Naive thymus-derived CD8-positive, alpha-beta T cell (primary cell): ENCODE data around the gene EGFL8. TPM values are rescaled to one million over a fixed set of nuclear protein-coding genes. Genes with fewer than 3 reads are reported as not detected.
"Not testable (repeated sequence)": the region's sequence is repeated elsewhere in the genome, so short reads cannot be mapped to it uniquely, and the experiment has no call there.

Experiments
- ATAC-seq, 2 donors: fragments of 150-1000 bp; cut with Tn5 transposase in 1 of 2; sonication (Bioruptor Pico), chemical (Tn5 transposase) in 1 of 2; 1 replicate in 1 of 2; 2 replicates in 1 of 2; pipeline ENCODE4 v1.10.0; 2021; ENCODE audit warnings: mild to moderate bottlenecking in 2 of 2, moderate library complexity in 2 of 2
- POLR2A ChIA-PET: fragments of 350-600 bp; sonication (Branson Sonifier 250); formaldehyde crosslinking; loops from one replicate; lab custom pipeline; 2021; ENCODE audit warnings: antibody characterized with exemption; lab: Charles Lee
- DNase-seq, 10 donors: peaks; one replicate each; pipeline versions ENCODE4 v3.0.0 to v3.0.0-alpha.2; 2020 to 2022
- H3K27ac Mint-ChIP-seq, 10 donors: one replicate each; pipeline ENCODE4 v1.8.0; 2020 to 2022; ENCODE audit warnings: mild to moderate bottlenecking in 10 of 10, mixed read lengths in 10 of 10, moderate library complexity in 4 of 10, inconsistent platforms in 1 of 10
- H3K27me3 Mint-ChIP-seq, 5 donors: one replicate each; pipeline ENCODE4 v1.8.0; 2021 to 2022; ENCODE audit warnings: mixed read lengths in 5 of 5
- H3K36me3 Mint-ChIP-seq, 3 donors: one replicate each; pipeline ENCODE4 v1.8.0; 2020 to 2022; ENCODE audit warnings: mixed read lengths in 3 of 3, mild to moderate bottlenecking in 2 of 3, inconsistent platforms in 1 of 3
- H3K4me1 Mint-ChIP-seq, 4 donors: one replicate each; pipeline ENCODE4 v1.8.0; 2021 to 2022; ENCODE audit warnings: mixed read lengths in 4 of 4
- H3K4me3 Mint-ChIP-seq, 10 donors: one replicate each; pipeline ENCODE4 v1.8.0; 2020 to 2022; ENCODE audit warnings: mild to moderate bottlenecking in 10 of 10, mixed read lengths in 10 of 10, moderate library complexity in 6 of 10, inconsistent platforms in 1 of 10
- H3K9me3 Mint-ChIP-seq, 9 donors: one replicate each; pipeline ENCODE4 v1.8.0; 2020 to 2022; ENCODE audit warnings: mixed read lengths in 9 of 9, mild to moderate bottlenecking in 3 of 9, inconsistent platforms in 1 of 9, moderate library complexity in 1 of 9
- polyA plus RNA-seq, 3 donors: library from polyadenylated mRNA; unstranded; fragments of 300-500 nt; fragmentation: Illumina TruSeq; gene quantifications; one replicate each; pipeline ENCODE4 v1.2.3, GENCODE V29; 2021
- total RNA-seq, 8 experiments: library from RNA in 2 of 8; stranded (reverse) in 2 of 8; gene quantifications; one replicate each; pipeline ENCODE4 v1.2.3 and lab custom pipeline; 2021 to 2026

The EGFL8 gene
- total and polyA plus RNA-seq, 5 experiments from 2014 or later: 0.61 to 30.1 (median 29.3) TPM; not detected in 2

DNA sequence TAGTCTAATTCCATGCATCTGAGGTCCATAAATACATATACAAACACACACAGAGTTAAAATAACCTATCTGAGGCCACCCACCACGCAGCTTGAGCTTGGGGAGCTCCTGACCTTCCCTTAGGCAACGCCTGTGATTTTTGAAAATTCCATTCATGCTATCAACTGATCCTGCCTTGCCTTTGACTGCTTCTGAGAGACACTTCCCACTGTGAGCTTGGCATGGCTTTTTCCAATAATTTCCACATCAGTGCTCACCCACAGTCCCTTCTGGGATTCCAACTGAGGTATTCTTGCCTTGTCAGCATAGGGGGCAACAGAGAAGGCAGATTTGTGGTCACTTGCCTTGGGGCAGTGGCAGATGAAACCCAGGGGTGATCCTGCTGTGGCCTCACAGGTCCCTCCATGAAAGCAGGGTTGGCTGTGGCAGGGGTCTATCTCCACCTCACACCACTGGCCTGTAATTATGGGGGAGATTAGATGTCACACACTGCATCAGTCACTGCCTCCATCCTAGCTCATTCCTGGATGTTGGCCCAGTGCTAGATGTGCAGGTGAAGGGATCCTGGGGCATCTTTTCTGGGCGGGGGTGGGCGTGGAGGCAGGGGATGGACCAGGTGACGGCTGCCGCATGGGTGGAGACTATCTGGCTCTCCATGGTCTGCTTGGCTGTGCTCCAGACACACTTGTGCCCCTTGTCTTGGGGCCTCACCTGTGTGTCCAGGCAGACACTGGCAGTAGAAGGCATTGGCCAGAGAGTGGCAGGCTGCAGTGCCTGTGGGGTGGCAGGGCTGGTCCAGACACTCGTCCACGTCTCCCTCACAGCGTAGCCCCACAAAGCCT, 39.3 kb downstream of the EGFL8 start:
- Mint-ChIP-seq H3K36me3 (no peaks in the 10 kb centered on the region), H3K4me1 (no peaks in the 10 kb centered on the region), H3K4me3 (no peak overlapping the region), H3K27ac (no peak overlapping the region), H3K27me3 (peaks cover 0 to 8% (median 0%) of the 10 kb centered on the region in 5 donors), H3K9me3 (no peaks in the 10 kb centered on the region)
- no peak for DNase-seq
- ATAC-seq: no peak
- POLR2A ChIA-PET: no interaction called here

DNA sequence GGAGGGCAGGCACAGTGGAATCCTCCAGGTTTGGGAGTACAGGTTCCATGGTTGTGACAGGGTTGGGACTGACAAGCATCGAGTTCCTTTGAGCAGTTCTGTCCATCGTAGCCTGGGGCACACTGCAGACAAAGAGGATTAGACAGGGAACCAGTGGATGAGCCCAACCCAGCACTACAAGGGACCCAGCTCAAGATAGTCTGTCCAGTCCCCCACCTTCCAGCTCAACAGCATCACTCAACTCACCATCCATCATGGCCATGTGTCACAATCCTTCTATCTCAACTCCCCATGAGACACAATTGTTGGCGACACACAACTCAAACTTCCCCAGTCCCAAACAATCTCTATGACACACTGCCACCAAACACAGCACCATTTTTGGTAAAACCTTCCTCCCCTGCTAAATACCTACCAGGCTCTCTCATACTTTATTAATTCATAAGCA, 39.9 kb downstream of the EGFL8 start:
- H3K4me1 Mint-ChIP-seq: no peaks in the 10 kb centered on the region
- ATAC-seq (no peak), DNase-seq (no peak)
- no peaks in the 10 kb centered on the region for H3K9me3 Mint-ChIP-seq
- no peak overlapping the region for H3K27ac Mint-ChIP-seq
- no peak overlapping the region for H3K4me3 Mint-ChIP-seq
- POLR2A ChIA-PET: interaction anchor here (1.1 kb wide), 1 partner anchor 11 kb away, joined by 4 read pairs; the partner anchor contains the start of gene GPSM3
- H3K27me3 Mint-ChIP-seq: peaks cover 0 to 8% (median 0%) of the 10 kb centered on the region in 5 donors
- H3K36me3 Mint-ChIP-seq: no peaks in the 10 kb centered on the region

DNA sequence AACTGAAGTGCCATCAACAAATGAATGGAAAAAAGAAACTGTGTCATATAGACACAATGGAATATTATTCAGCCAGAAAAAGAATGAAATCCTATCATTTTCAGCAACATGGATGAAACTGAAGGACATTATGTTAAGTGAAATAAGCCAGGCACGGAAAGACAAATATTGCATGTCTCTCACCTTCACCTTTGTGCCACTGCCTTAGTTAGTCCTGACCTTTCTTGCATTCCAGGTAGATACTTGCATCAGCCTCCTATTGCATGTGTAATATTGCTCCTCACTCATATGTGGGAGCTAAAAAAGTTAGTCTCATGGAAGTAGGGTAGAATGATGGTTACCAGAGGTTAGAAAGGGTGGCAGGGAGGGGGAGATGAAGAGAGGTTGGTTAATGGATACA, 44.6 kb downstream of the EGFL8 start:
- POLR2A ChIA-PET: no interaction called here
- ATAC-seq (no peak), DNase-seq (no peak)
- H3K4me1 Mint-ChIP-seq: peaks cover 0 to 5% (median 0%) of the 10 kb centered on the region in 4 donors
- no peak overlapping the region for H3K4me3 Mint-ChIP-seq
- H3K9me3 Mint-ChIP-seq: no peaks in the 10 kb centered on the region
- H3K27me3 Mint-ChIP-seq: peaks cover 0 to 6% (median 0%) of the 10 kb centered on the region in 5 donors
- H3K27ac Mint-ChIP-seq: peak overlapping the region in 2 of 10 donors; percentile 47 to 58
- H3K36me3 Mint-ChIP-seq: no peaks in the 10 kb centered on the region

DNA sequence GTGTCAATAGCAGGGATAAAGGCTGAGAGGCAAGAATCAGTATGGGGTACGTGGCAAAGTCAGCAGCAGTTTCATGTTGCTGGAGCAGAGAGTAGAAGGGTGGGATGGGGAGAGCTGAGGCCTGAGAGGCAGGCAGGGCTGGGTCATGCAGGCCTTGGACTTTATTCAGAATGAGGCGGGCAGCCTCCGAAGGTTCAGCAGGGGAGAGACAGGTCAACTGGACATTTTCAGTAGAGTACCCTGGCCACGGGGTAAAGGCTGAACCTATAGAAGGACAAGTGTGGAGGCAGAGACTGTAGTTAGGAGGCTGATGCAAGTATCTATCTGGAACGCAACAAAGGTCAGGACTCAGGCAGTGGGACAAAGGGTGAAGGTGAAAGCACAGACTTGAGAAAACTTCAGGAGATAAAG, 45.8 kb downstream of the EGFL8 start:
- Mint-ChIP-seq H3K9me3 (no peaks in the 10 kb centered on the region), H3K4me3 (no peak overlapping the region), H3K27me3 (no peaks in the 10 kb centered on the region), H3K36me3 (no peaks in the 10 kb centered on the region), H3K4me1 (peaks cover 0 to 9% (median under 1%) of the 10 kb centered on the region in 4 donors), H3K27ac (peak overlapping the region in 2 of 10 donors; percentile 43 to 75)
- POLR2A ChIA-PET: no interaction called here
- no peak for DNase-seq
- ATAC-seq: no peak

DNA sequence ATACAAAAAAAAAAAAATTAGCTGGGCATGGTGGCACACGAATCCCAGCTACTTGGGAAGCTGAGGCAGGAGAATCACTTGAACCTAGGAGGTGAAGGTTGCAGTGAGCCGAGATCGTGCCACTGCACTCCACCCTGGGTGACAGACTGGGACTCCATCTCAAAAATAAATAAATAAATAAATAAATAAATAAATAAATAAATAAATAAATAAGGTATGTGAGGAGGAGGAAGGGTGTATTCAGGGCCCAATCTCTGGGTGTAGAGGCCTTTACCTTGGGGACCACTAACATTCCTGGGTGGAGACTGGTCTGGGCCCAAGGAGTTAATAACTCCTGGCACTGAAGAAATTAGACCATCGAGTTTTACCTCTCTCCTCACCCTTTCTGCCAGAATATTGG, 47.0 kb downstream of the EGFL8 start:
- not testable (repeated sequence) for H3K9me3 Mint-ChIP-seq, H3K4me1 Mint-ChIP-seq, ATAC-seq, H3K36me3 Mint-ChIP-seq, H3K4me3 Mint-ChIP-seq, DNase-seq, H3K27ac Mint-ChIP-seq, H3K27me3 Mint-ChIP-seq
- POLR2A ChIA-PET: interaction anchor here (0.6 kb wide), 1 partner anchor 32 kb away, joined by 3 read pairs; no protein-coding TSS in a partner anchor

DNA sequence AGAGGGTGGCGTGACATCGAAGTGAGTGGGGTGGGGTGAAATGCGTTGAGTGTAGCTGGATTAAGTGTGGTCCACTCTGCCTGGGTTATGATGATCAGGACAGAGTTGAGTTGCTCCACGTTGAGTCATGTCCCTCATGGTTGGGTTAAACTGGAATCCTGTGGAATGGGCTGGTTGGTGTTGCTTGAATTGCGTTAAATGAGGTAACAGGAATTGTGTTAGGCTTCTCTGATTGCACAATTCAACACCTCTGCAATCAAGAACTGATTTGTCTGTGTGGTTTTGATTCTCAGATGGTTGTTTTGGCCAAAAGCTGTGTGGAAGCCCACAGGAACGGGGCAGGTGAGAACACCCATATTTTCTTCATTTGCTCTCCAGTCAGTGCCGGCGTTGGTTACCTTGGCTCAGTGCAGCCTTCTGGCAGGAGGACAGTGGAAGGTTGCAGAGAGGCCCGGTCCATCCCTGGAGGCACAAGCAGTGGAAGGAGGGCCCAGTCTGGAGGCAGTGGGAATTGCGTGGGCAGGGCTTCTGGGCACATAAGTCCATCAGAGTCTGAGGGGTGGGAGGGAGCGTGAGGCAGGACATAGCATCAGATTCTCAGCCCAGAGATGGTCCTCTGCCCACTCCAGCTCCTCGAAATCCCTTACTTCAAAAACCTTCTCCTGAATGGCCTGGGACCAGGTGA, 47.8 kb downstream of the EGFL8 start:
- no peak for ATAC-seq
- H3K9me3 Mint-ChIP-seq: no peaks in the 10 kb centered on the region
- H3K4me1 Mint-ChIP-seq: peaks cover 0 to 9% (median under 1%) of the 10 kb centered on the region in 4 donors
- no peak for DNase-seq
- no peaks in the 10 kb centered on the region for H3K36me3 Mint-ChIP-seq
- H3K4me3 Mint-ChIP-seq: no peak overlapping the region
- H3K27ac Mint-ChIP-seq: peak overlapping the region in 5 of 10 donors; percentile 13 to 76 (median 22)
- H3K27me3 Mint-ChIP-seq: no peaks in the 10 kb centered on the region
- POLR2A ChIA-PET: no interaction called here

DNA sequence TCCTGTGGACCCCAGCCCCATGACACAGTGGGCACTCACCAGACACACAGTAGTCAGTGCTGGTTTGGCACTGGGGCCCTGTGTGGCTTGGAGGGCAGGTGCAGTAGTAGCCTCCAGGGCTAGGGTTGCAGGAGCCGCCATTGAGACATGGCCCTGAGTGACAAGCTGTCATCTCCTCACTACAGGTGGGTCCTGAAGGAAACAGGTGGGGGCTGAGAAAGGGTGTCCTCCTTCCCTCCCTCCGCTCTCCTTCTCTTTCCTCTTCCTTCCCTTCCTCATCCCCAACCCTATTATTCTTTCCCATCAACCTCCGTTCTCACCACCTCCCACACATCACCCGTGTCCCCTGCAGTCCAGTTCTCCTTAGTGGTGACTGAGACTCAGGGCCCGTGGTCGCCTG, 49.3 kb downstream of the EGFL8 start:
- Mint-ChIP-seq H3K4me3 (no peak overlapping the region), H3K27ac (peak overlapping the region in 2 of 10 donors; percentile 2 to 46)
- no peak for ATAC-seq

DNA sequence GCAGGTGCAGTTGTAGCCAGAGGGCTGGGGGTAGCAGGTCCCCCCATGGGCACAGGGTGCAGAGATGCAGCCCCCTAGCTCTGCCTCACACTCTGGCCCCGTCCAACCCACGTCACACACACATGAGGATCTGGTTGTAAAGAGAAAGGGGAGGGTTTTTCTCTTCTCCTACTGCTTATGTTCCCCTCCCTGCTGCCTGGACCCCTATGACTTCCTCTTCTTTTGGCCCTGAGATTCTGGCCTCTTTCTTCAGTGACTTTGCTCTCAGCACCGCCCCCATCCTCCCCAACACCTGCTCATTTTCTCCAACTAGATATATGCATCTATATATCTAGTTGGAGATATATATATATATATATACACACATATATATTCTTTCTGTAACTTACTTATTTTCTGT, 49.7 kb downstream of the EGFL8 start:
- Mint-ChIP-seq H3K9me3 (no peaks in the 10 kb centered on the region), H3K36me3 (no peaks in the 10 kb centered on the region), H3K27me3 (peaks cover 0 to 5% (median 0%) of the 10 kb centered on the region in 5 donors), H3K4me1 (peaks cover 0 to 11% (median under 1%) of the 10 kb centered on the region in 4 donors), H3K4me3 (no peak overlapping the region), H3K27ac (peak overlapping the region in 3 of 10 donors; percentile 2 to 35 (median 9))
- ATAC-seq (no peak), DNase-seq (no peak)
- POLR2A ChIA-PET: interaction anchor here (0.6 kb wide), 1 partner anchor 17 kb away, joined by 7 read pairs; no protein-coding TSS in a partner anchor

More for the DNA sequence above, 49.3 kb downstream of the EGFL8 start:
- Mint-ChIP-seq H3K9me3 (no peaks in the 10 kb centered on the region), H3K4me1 (peaks cover 0 to 11% (median under 1%) of the 10 kb centered on the region in 4 donors), H3K27me3 (peaks cover 0 to 5% (median 0%) of the 10 kb centered on the region in 5 donors), H3K36me3 (no peaks in the 10 kb centered on the region)
- DNase-seq: no peak
- POLR2A ChIA-PET: interaction anchor here (0.5 to 0.6 kb wide), 2 partner anchors 17 to 1591 kb away, joined by 3 to 7 read pairs; no protein-coding TSS in a partner anchor

DNA sequence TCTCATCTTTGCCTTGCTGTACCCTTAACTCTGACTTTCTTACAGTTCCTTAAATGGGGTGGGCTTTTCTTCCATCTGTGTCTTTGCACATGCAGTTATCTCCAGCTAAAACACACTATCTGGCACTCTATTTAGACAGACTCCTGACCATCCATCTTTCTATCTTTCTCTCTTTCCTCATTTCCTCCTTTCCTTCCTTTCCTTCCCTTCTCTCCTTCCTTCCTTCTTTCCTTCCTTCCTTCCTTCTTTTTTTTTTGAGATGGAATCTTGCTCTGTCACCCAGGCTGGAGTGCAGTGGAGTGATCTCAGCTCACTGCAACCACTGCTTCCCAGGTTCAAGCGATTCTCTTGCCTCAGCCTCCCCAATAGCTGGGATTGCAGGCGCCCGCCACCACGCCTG, 51.2 kb downstream of the EGFL8 start:
- Mint-ChIP-seq H3K27ac (peak overlapping the region in 1 of 10 donors; percentile 83), H3K4me1 (peaks cover 0 to 9% (median under 1%) of the 10 kb centered on the region in 4 donors), H3K27me3 (peaks cover 0 to 5% (median 0%) of the 10 kb centered on the region in 5 donors)

DNA sequence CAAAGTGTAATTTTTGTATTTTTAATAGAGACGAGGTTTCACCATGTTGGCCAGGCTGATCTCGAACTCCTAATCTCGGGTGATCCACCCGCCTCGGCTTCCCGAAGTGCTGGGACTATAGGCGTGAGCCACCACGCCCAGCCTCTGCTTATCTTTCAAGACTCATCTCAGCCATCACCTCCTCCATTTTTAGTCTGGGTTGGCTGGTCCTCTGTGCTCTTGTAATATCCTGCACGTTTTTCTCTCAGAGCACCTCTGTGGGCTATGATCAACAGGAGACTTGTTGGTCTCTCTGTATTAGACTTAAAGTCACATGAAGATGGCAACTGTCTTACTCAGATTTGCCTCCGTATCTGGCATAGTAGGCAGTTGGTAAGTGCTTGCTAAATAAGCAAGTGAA, 51.9 kb downstream of the EGFL8 start:
- no peak overlapping the region for H3K4me3 Mint-ChIP-seq
- no peak for DNase-seq
- H3K4me1 Mint-ChIP-seq: peaks cover 0 to 8% (median under 1%) of the 10 kb centered on the region in 4 donors
- H3K27me3 Mint-ChIP-seq: peaks cover 0 to 5% (median 0%) of the 10 kb centered on the region in 5 donors
- POLR2A ChIA-PET: interaction anchor here (0.7 kb wide), 1 partner anchor 1827 kb away, joined by 3 read pairs; no protein-coding TSS in a partner anchor
- no peaks in the 10 kb centered on the region for H3K36me3 Mint-ChIP-seq
- H3K27ac Mint-ChIP-seq: peak overlapping the region in 1 of 10 donors; percentile 87
- no peaks in the 10 kb centered on the region for H3K9me3 Mint-ChIP-seq
- ATAC-seq: no peak

More for the DNA sequence above, 51.2 kb downstream of the EGFL8 start:
- Mint-ChIP-seq H3K36me3 (no peaks in the 10 kb centered on the region), H3K4me3 (no peak overlapping the region), H3K9me3 (no peaks in the 10 kb centered on the region)
- POLR2A ChIA-PET: interaction anchor here (0.7 kb wide), 1 partner anchor 1826 kb away, joined by 3 read pairs; no protein-coding TSS in a partner anchor
- DNase-seq (no peak), ATAC-seq (no peak)

DNA sequence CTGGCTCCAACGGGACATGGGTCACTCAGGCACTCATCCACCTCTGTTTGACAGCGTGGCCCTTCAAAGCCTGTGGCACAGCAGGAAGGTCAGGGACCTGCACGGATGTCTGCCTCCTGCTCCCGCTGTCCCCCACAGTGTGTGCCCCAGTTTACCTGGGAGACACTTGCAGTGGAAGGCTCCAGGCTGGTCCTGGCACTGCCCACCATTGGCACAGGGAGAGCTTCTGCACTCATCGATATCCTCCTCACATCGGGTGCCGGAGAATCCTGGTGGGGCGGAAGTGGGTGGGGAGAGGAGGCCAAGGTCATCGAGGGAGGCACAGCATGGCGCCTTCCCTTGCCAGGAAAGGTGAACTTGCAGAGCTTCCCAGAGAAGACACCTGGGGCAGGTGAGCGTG, 52.6 kb downstream of the EGFL8 start:
- no peak overlapping the region for H3K4me3 Mint-ChIP-seq
- no peaks in the 10 kb centered on the region for H3K9me3 Mint-ChIP-seq
- H3K27ac Mint-ChIP-seq: no peak overlapping the region
- no peaks in the 10 kb centered on the region for H3K36me3 Mint-ChIP-seq
- DNase-seq: no peak
- H3K27me3 Mint-ChIP-seq: peaks cover 0 to 5% (median 0%) of the 10 kb centered on the region in 5 donors
- ATAC-seq: no peak
- peaks cover under 1 to 8% (median 4%) of the 10 kb centered on the region in 4 donors for H3K4me1 Mint-ChIP-seq
- POLR2A ChIA-PET: no interaction called here
